GM18909 (cell line): ENCODE results near the gene FHL2.
"Not testable (repeated sequence)": the region's sequence is repeated elsewhere in the genome, so short reads cannot be mapped to it uniquely, and the experiment has no call there.

Source experiments
- ATAC-seq: cut with Tn5 transposase; IDR thresholded peaks from one replicate; pipeline ENCODE4 v1.9.1; 2021; ENCODE audit warnings: mild to moderate bottlenecking; ENCODE audit not compliant: unreplicated experiment, poor library complexity

The FHL2 gene

GRCh38 chr2:105424836-105425235 is 26.0 kb upstream of the FHL2 start:
- not testable (repeated sequence) for ATAC-seq

DNA sequence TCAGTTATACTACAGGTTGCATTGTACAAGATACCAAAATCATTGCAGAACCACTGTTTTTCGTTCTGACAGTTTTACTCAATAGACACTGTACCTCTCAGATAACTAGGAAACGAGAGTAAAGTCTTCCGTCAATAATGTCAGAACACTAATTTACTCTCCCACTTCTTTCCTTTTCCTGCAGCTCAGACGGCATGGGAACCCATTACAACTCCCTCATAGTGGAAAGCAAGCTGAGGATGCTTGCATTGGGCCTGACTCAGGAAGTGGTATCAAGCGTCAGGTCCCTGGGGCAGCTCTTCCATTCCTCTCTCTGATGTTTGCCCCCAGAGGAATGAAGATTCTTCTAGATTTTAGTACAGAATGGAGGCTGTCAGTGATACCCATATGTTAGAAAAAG is 23.9 kb upstream of the FHL2 start:
- no peak for ATAC-seq

DNA sequence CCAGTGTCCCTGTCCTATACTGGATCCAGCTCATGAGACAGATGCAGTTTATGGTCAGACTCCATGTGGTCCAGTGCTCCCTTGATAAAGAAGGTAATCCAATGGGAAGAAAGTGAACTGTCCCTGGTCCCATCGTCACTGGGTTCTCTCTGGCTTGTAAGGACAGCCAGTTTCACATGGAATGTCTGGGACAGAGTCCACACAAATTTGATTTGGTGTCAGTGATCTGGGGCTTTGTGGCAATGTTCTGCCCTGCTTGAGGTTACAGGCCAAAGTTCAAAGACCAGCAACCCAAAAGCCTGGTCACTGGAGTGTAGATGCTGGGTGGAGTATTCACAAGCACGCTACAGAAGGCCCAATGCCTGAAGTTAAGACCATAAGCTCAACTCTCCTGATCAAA is 22.2 kb upstream of the FHL2 start:
- no peak for ATAC-seq

DNA sequence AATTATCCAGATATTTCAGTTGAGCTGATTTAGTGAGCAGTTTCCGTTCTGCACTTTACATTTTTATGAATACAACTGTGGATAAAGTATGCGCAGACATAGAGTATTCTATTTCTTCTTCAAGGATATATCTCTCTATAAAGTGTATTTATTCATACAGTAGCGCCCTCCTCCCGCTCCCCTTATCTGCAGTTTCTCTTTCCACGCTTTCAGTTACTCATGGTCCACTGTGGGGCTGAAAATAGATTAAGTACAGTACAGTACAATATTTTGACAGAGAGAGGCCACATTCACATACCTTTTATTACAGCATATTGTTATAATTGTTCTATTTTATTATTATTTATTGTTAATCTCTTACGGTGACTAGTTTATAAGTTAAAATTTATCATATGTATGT is 19.7 kb upstream of the FHL2 start:
- ATAC-seq, result no peak

GRCh38 chr2:105417857-105418436 is 19.1 kb upstream of the FHL2 start:
- no peak for ATAC-seq

- no peak for ATAC-seq
These were observed 17.3 kb upstream of the FHL2 start for GRCh38 chr2:105416156-105416555.

DNA sequence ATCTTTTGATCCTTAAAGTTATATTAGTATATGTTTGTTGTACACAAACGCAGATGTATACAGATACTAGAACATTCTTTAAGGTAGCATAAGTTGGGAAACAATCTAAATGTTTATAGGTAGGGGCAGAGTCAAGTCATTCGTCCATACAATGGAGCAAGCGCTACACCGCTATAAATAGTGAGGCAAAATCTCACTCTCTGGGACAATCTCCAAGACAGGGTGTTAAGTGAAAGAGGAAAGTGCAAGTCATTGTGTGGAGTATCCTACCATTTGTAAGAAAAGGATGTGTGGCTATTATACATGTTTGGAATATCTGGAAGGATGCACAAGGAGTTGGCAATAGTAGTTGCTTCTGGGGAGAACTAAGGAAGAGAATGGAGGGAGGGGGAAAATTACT is 16.2 kb upstream of the FHL2 start:
- no peak for ATAC-seq

DNA sequence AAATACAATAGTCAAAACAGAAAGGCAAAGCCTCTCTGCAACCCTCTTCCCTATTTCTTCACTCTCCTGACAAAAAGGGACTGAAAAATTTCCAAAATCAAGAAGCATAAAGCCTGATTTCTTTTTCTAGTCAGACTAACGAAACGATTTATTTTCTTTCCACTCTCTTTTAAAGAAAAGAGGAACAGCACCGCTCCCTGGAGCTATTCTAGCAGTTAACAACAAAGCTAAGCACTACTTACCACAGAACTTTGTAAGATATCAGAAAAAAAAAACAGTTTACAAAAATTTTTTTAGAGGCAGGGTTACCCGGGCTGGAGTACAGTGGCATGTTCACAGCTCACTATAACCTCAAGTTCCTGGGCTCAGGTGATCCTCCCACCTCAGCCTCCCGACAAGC is 14.4 kb upstream of the FHL2 start:
- no peak for ATAC-seq

- no peak for ATAC-seq
These were observed 13.7 kb upstream of the FHL2 start for GRCh38 chr2:105412584-105412983.

- ATAC-seq, result peak; percentile 73
These were observed 13.0 kb upstream of the FHL2 start for GRCh38 chr2:105411720-105412407.

GRCh38 chr2:105410554-105410953 is 11.7 kb upstream of the FHL2 start:
- no peak for ATAC-seq

DNA sequence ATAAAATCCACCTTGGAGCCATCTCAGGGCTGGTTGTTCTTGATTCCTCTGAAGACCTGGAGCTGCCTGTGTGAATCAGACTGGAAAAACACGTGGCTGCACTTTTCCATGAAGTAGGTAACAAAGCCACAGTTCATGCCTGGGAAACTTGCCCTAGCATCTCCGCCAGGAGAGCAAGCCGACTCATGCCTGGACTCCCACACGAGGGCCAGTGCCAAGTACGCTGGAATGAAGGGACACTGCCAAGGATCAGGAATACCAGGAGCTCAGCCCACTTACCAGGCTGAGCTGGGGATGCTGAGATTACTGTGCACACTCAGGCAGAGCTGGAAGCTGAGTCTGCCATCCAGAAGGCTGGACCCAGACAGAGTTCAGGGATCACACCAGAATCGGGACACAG is 10.9 kb upstream of the FHL2 start:
- ATAC-seq, result no peak

GRCh38 chr2:105407946-105408743 is 9.3 kb upstream of the FHL2 start:
- no peak for ATAC-seq

- ATAC-seq, result no peak
These were observed 7.4 kb upstream of the FHL2 start for GRCh38 chr2:105406221-105406620.

DNA sequence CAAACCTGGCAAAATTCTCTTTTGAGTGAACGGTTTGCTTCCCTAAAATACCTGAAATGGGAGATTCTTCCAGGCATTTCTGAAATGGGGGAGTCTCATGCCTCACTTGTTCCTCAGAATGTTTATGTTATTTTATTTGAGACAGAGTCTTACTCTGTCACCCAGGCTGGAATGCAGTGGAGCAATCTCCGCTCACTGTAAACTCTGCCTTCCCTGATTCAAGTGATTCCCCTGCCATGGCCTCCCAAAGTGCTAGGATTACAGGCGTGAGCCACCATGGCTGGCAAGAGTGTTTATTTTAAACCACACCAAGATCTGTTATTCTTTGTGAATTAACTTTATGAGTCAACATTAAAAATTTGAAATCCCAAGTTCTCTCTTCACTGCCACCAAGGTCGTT is 6.4 kb upstream of the FHL2 start:
- no peak for ATAC-seq

DNA sequence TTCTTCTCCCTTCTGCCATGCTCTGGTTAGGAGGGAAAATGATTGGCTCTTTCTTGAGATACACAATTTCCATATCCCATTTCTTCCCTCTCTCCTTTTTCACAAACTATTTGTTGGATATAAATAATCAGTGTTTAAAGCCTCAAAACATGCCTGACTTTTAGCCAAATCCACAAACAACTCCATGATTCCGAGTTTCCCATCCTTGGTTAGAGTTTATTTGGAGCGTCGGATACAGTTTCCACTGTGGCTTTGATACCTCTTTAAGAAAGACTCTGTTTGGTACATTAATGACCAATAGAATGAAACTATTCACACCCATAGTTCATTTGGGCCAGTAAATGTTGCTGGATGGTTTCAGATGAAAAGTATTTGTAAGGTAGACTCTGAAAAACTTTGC is 5.9 kb upstream of the FHL2 start:
- ATAC-seq, result no peak

DNA sequence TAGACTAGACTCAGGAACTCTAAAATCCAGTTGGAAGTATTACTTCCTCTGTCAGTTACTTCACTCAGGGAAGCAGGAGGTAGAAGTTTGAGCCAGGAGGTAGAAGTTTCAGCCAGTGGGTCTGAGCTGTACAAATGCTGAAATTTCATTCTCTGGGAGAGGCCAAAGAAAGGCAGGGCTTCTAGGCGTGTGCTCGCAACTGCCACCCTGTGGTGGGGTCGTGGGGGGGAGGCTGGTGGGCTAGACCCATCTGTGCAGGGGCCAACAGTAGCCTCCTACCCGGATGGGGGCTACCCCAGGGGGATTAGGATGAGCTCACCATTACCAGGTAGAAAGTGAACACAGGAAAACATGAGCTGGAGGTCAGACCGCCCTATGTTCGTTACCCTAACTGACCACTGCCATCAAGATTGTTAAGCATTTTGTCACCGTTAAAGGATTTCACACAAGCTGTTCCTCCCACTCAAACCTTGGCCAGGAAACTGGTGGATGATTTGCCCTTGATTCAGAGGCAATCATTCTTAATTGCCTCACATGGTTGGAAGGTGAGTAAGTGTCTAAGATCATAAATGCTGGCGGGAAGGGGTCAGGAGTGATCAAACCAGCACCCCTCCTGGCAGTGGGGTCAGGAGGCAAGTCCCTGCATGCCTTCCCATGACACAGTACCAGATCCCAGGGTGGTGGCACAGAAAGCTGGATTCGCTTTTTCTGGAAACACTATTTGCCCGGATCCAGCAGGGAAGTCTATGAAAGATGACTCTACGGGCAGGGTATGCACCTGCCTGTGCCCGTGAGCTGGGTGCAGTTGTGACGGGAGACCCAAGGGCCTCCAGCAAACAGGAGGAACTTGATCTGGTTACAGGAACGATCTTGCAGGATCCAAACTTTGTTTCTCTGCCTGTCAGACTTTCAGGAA is 5.2 kb upstream of the FHL2 start:
- no peak for ATAC-seq

GRCh38 chr2:105403241-105403782 is 4.5 kb upstream of the FHL2 start:
- no peak for ATAC-seq

- no peak for ATAC-seq
These were observed 4.0 kb upstream of the FHL2 start for GRCh38 chr2:105402809-105403208.

GRCh38 chr2:105401867-105402266 is 3.0 kb upstream of the FHL2 start:
- no peak for ATAC-seq
